CMK (cell line): ENCODE results near the gene IQSEC3.
"Not testable (repeated sequence)": the region's sequence is repeated elsewhere in the genome, so short reads cannot be mapped to it uniquely, and the experiment has no call there.

Experiments
- DNase-seq: peaks from one replicate; pipeline ENCODE4 v3.0.0-alpha.2; 2010; ENCODE audit warnings: low read depth

Gene IQSEC3

DNA sequence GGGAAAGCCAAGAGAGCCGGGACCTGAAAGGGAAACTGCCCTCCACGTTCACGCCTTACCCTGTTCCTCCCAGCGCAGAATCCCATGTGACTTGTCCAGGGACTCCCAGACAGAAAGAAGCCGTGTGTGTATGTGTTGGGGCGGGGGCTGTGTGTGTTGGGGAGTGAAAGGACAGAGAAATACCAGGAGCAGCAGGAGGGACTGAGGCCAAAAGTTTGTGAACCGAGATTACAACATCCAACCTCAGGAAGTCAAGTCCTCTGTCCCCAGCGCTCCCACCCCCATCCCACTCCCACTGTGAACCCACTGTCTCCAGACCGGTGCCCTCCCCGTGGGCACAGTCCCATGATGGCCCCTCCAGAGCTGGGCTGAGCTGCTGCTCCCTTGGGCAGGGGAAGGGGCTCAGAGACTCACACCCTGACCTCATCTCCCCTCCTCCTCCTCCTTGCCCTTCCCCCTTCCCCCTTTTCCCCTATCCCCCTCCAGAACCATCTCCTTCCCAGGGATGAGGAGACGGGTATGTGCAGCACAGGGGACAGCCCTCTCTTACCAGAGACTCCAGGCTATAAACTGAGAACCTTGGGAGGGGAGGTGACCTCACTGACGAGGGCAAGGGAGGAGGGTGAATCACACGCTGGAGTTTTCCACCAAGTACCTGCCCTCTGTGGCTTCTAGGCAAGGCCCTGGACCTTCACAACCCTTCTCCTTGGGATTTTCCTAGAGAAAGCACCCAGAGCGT lies 147.6 kb downstream of the IQSEC3 start, which contains the start of gene SLC6A12:
Gene SLC6A12, minus strand, starts transcription at position 155 of the 739 bp plus-strand sequence. CDS start 4,171 bp downstream, outside the sequence.
- DNase-seq: no peak

DNA sequence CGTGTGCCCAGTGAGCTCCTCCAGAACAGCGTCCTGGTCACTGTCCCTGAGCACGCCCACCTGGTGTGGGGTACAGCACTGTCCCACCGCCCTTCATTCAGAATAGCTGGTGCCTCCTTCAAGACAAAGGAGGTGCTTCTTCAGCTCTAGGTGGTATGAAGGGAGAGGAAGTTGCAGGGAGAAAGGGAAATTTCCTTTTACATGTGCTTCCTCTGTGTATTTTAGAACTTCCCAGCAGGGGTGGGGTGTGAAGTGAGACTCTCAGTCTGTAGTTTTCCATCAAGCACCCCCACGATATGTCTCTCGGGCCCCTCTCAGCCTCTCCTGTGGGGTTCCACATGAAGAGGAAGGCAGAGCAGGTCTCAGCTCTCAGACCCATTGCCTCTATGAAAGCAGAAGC lies 148.5 kb downstream of the IQSEC3 start:
- DNase-seq: no peak

GRCh38 chr12:217029-217428 lies 150.5 kb downstream of the IQSEC3 start:
- not testable (repeated sequence) for DNase-seq

GRCh38 chr12:218221-218620 lies 151.7 kb downstream of the IQSEC3 start:
- DNase-seq: no peak

GRCh38 chr12:218728-219590 lies 152.4 kb downstream of the IQSEC3 start:
- no peak for DNase-seq

- peak; percentile 69 for DNase-seq
Measured at GRCh38 chr12:219891-220352, 153.4 kb downstream of the IQSEC3 start.

DNA sequence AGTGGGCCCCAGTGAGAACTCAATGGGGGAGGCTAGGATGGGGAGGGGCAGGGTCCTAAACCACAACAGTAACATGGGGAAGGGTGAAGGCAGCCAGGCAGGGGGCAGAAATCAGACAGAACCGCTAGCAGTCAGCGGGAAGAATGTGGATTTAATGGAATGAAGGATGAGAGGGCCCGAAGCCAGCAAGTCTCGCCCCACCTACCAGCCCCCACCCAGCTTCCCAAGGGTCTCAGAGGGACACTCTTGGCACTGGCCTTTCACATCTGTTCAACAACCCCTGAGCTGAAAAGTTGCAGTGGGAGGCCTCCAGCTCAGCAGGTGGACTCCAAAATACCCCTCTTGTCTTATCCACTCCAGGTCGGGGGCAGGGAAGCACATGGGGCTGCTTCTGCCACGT lies 153.9 kb downstream of the IQSEC3 start:
- DNase-seq: no peak

DNA sequence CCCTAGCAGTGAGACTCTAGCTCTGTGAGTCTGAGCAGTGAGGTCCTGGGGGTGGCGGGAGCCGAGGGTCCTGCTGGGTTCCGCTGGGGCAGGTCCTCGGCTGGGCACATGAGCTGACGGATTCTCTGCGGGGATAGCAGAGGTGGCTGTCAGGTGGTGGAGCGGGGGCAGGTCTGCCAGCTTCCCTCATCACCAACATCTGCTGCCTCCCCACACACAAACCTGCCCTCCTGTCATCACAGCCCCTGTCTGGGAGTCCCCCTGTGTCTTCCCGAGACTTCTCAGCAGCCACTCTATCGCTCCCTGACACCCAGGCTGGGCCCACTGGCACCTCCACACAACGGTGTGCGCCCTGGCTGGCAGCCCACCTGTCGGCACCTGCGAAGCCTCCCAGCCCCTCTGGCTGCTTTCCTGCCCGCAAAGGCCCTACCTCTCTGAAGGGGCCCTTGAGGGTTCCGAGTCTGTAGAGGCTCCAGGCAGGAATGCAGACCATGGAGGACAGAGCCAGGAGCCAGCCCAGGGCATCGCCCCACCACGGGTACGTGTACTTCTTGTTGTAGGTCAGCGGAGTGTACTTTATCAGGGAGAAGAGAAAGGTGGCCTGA lies 154.5 kb downstream of the IQSEC3 start:
- no peak for DNase-seq

DNA sequence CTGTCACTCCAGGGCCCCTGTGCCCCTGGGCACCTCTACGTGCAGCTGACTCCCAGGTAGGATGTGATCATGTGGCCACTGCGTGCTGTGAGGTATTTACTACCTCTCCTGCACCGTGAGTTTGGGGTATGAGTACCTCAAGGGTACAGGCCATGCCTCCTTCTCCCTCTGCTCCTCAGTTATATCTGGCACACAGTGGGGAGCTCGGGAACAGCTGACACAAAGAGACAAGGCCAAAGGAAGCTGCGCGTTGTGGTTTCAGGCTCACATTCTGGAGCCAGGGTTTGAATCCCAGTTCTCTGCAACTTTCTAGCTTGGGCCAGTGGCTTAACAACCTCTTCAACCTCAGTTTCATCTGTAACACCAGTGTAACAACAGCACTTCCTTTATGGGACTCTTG lies 155.2 kb downstream of the IQSEC3 start:
- no peak for DNase-seq

DNA sequence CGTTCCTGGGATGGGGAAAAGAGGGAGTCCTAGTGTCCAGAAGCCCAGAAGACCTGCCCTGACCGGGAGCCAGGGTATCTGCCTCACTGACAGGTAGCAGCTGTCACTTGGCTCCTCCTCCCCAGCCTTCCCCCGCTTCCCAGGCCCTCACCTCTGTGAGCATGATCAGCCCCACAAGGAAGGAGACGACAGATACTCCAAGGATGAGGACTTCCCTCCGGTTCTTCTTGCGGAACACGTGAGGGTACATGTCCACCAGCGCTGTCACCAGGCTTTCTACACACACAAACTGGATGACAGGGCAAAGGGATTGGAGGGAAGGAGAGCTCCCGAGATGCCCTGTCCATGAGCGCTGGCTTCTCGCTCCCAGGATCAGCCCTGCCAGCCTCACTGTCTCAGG lies 157.3 kb downstream of the IQSEC3 start:
- no peak for DNase-seq

GRCh38 chr12:224330-224729 lies 157.8 kb downstream of the IQSEC3 start:
- no peak for DNase-seq

- DNase-seq: no peak
Measured at GRCh38 chr12:225012-225411, 158.4 kb downstream of the IQSEC3 start.

GRCh38 chr12:226401-226800 lies 159.8 kb downstream of the IQSEC3 start:
- DNase-seq: no peak

- no peak for DNase-seq
Measured at GRCh38 chr12:227286-227915, 160.8 kb downstream of the IQSEC3 start.
